Stimulated activated memory B cell treated with anti-CD40 and anti-IgM and Interleukin-4, amounts not matched to agents 10 μg/mL and 1 μg/mL and 100 μg/mL, for 72 hours (primary cell): Measurements from ENCODE around the gene LASP1.
"Not testable (repeated sequence)": the region's sequence is repeated elsewhere in the genome, so short reads cannot be mapped to it uniquely, and the experiment has no call there.

Source experiments
- ATAC-seq: fragments of 150-1000 bp; cut with Tn5 transposase; 2 replicates; pipeline ENCODE4 v1.10.0; 2021
- H3K27ac Mint-ChIP-seq: one replicate; pipeline ENCODE4 v1.8.0; 2022; ENCODE audit warnings: mild to moderate bottlenecking, mixed read lengths
- H3K27me3 Mint-ChIP-seq: one replicate; pipeline ENCODE4 v1.8.0; 2022; ENCODE audit warnings: mixed read lengths
- H3K36me3 Mint-ChIP-seq: one replicate; pipeline ENCODE4 v1.8.0; 2022; ENCODE audit warnings: mixed read lengths
- H3K4me1 Mint-ChIP-seq: one replicate; pipeline ENCODE4 v1.8.0; 2022; ENCODE audit warnings: mixed read lengths
- H3K4me3 Mint-ChIP-seq: one replicate; pipeline ENCODE4 v1.8.0; 2022; ENCODE audit warnings: mild to moderate bottlenecking, moderate library complexity, mixed read lengths
- H3K9me3 Mint-ChIP-seq: one replicate; pipeline ENCODE4 v1.8.0; 2022; ENCODE audit warnings: mixed read lengths

The LASP1 gene

GRCh38 chr17:38869526-38870258 is at the start of gene LASP1:
TSS of gene LASP1 (plus strand) at chr17:38870058. CDS start at chr17:38870190, 132 bp downstream.
- H3K27ac Mint-ChIP-seq = peak within 1 kb of the TSS; percentile 87
- H3K4me3 Mint-ChIP-seq = peak within 1 kb of the TSS; percentile 100
- peak; percentile 85 for ATAC-seq
- H3K4me1 Mint-ChIP-seq = peaks cover 65% of the 10 kb centered on the region
- no peaks in the 10 kb centered on the region for H3K9me3 Mint-ChIP-seq
- peaks cover 6% of the 10 kb centered on the region for H3K36me3 Mint-ChIP-seq
- no peaks in the 10 kb centered on the region for H3K27me3 Mint-ChIP-seq

- H3K27me3 Mint-ChIP-seq = no peaks in the 10 kb centered on the region
- no peaks in the 10 kb centered on the region for H3K9me3 Mint-ChIP-seq
- peaks cover 16% of the 10 kb centered on the region for H3K36me3 Mint-ChIP-seq
- peak within 1 kb of the TSS; percentile 98 for H3K4me3 Mint-ChIP-seq
- peak within 1 kb of the TSS; percentile 100 for H3K27ac Mint-ChIP-seq
- peak; percentile 92 for ATAC-seq
- peaks cover 47% of the 10 kb centered on the region for H3K4me1 Mint-ChIP-seq
Measured at GRCh38 chr17:38824899-38825761, 44.7 kb upstream of the LASP1 start, which contains the start of gene CWC25. TSS of gene CWC25 (minus strand) at chr17:38825321. CDS start at chr17:38825183, 138 bp downstream.

- Mint-ChIP-seq H3K4me3 (peak overlapping the region; percentile 98), H3K27me3 (no peaks in the 10 kb centered on the region), H3K27ac (peak overlapping the region; percentile 100), H3K36me3 (peaks cover 10% of the 10 kb centered on the region), H3K9me3 (no peaks in the 10 kb centered on the region), H3K4me1 (peaks cover 41% of the 10 kb centered on the region)
- ATAC-seq = no peak
Measured at GRCh38 chr17:38825762-38826247, 44.1 kb upstream of the LASP1 start.

GRCh38 chr17:38844261-38844757 is 25.5 kb upstream of the LASP1 start:
- Mint-ChIP-seq H3K36me3 (peaks cover 20% of the 10 kb centered on the region), H3K27ac (no peak overlapping the region), H3K4me1 (peaks cover 6% of the 10 kb centered on the region), H3K4me3 (no peak overlapping the region), H3K27me3 (no peaks in the 10 kb centered on the region), H3K9me3 (no peaks in the 10 kb centered on the region)
- ATAC-seq = no peak

GRCh38 chr17:38848557-38848891 is 21.3 kb upstream of the LASP1 start:
- Mint-ChIP-seq H3K4me1 (peaks cover 43% of the 10 kb centered on the region), H3K36me3 (peaks cover 58% of the 10 kb centered on the region), H3K9me3 (no peaks in the 10 kb centered on the region), H3K27me3 (no peaks in the 10 kb centered on the region), H3K4me3 (no peak overlapping the region), H3K27ac (no peak overlapping the region)
- no peak for ATAC-seq

- peaks cover 60% of the 10 kb centered on the region for H3K36me3 Mint-ChIP-seq
- no peak overlapping the region for H3K4me3 Mint-ChIP-seq
- no peaks in the 10 kb centered on the region for H3K27me3 Mint-ChIP-seq
- H3K9me3 Mint-ChIP-seq = no peaks in the 10 kb centered on the region
- H3K4me1 Mint-ChIP-seq = peaks cover 44% of the 10 kb centered on the region
- no peak for ATAC-seq
- no peak overlapping the region for H3K27ac Mint-ChIP-seq
Measured at GRCh38 chr17:38848939-38849605, 20.8 kb upstream of the LASP1 start.

- ATAC-seq = no peak
- H3K36me3 Mint-ChIP-seq = peaks cover 60% of the 10 kb centered on the region
- H3K4me3 Mint-ChIP-seq = peak overlapping the region; percentile 99
Measured at GRCh38 chr17:38850374-38850773, 19.5 kb upstream of the LASP1 start.

GRCh38 chr17:38851434-38851833 is 18.4 kb upstream of the LASP1 start:
- H3K9me3 Mint-ChIP-seq = no peaks in the 10 kb centered on the region
- peaks cover 60% of the 10 kb centered on the region for H3K36me3 Mint-ChIP-seq
- H3K27me3 Mint-ChIP-seq = no peaks in the 10 kb centered on the region
- peaks cover 50% of the 10 kb centered on the region for H3K4me1 Mint-ChIP-seq
- ATAC-seq = no peak
- peak overlapping the region; percentile 99 for H3K4me3 Mint-ChIP-seq
- peak overlapping the region; percentile 100 for H3K27ac Mint-ChIP-seq

More at GRCh38 chr17:38850374-38850773, 19.5 kb upstream of the LASP1 start:
- Mint-ChIP-seq H3K9me3 (no peaks in the 10 kb centered on the region), H3K27me3 (no peaks in the 10 kb centered on the region), H3K27ac (peak overlapping the region; percentile 100), H3K4me1 (peaks cover 50% of the 10 kb centered on the region)

- ATAC-seq = peak; percentile 49
- peaks cover 54% of the 10 kb centered on the region for H3K4me1 Mint-ChIP-seq
- H3K9me3 Mint-ChIP-seq = no peaks in the 10 kb centered on the region
- peak overlapping the region; percentile 99 for H3K4me3 Mint-ChIP-seq
- peaks cover 54% of the 10 kb centered on the region for H3K36me3 Mint-ChIP-seq
- no peaks in the 10 kb centered on the region for H3K27me3 Mint-ChIP-seq
- peak overlapping the region; percentile 100 for H3K27ac Mint-ChIP-seq
Measured at GRCh38 chr17:38852771-38853291, 17.0 kb upstream of the LASP1 start.

GRCh38 chr17:38853292-38854219 is 16.3 kb upstream of the LASP1 start, which contains the start of gene RPL23:
TSS of gene RPL23 (minus strand) at chr17:38853721. CDS start at chr17:38853710, 11 bp downstream.
- H3K27me3 Mint-ChIP-seq = no peaks in the 10 kb centered on the region
- ATAC-seq = peak; percentile 97
- H3K9me3 Mint-ChIP-seq = no peaks in the 10 kb centered on the region
- H3K4me1 Mint-ChIP-seq = peaks cover 56% of the 10 kb centered on the region
- peaks cover 47% of the 10 kb centered on the region for H3K36me3 Mint-ChIP-seq
- peak within 1 kb of the TSS; percentile 99 for H3K4me3 Mint-ChIP-seq
- peak within 1 kb of the TSS; percentile 100 for H3K27ac Mint-ChIP-seq

GRCh38 chr17:38855101-38855714 is 14.7 kb upstream of the LASP1 start:
- H3K4me3 Mint-ChIP-seq, H3K9me3 Mint-ChIP-seq, ATAC-seq, H3K27me3 Mint-ChIP-seq: not testable (repeated sequence)
- Mint-ChIP-seq H3K36me3 (peaks cover 34% of the 10 kb centered on the region), H3K27ac (peak overlapping the region; percentile 100), H3K4me1 (peaks cover 46% of the 10 kb centered on the region)

- no peak overlapping the region for H3K4me3 Mint-ChIP-seq
- H3K36me3 Mint-ChIP-seq = peaks cover 14% of the 10 kb centered on the region
- H3K27me3 Mint-ChIP-seq = no peaks in the 10 kb centered on the region
- peaks cover under 1% of the 10 kb centered on the region for H3K9me3 Mint-ChIP-seq
- ATAC-seq = no peak
- peaks cover 28% of the 10 kb centered on the region for H3K4me1 Mint-ChIP-seq
- H3K27ac Mint-ChIP-seq = no peak overlapping the region
Measured at GRCh38 chr17:38857271-38857670, 12.6 kb upstream of the LASP1 start.

- H3K27ac Mint-ChIP-seq = no peak overlapping the region
- no peak overlapping the region for H3K4me3 Mint-ChIP-seq
- ATAC-seq = no peak
- H3K36me3 Mint-ChIP-seq = no peaks in the 10 kb centered on the region
- peaks cover 43% of the 10 kb centered on the region for H3K4me1 Mint-ChIP-seq
- H3K27me3 Mint-ChIP-seq = no peaks in the 10 kb centered on the region
- H3K9me3 Mint-ChIP-seq = peaks cover 3% of the 10 kb centered on the region
Measured at GRCh38 chr17:38861399-38861843, 8.4 kb upstream of the LASP1 start.
